Right atrium auricular region (tissue), 2 donors: ENCODE results near the gene MED16. TPM values are rescaled to one million over a fixed set of nuclear protein-coding genes. Genes with fewer than 3 reads are reported as not detected.

Experiments used
- DNase-seq: peaks from one replicate; pipeline ENCODE4 v3.0.0-alpha.2; 2019; ENCODE audit warnings: low spot score
- H3K27ac ChIP-seq, 2 donors: fragments of 200-600 bp; sonication (generic); 1 replicate in 1 of 2; 2 replicates in 1 of 2; pipeline ENCODE4 v1.5.1; 2016 to 2019
- H3K27me3 ChIP-seq, 2 donors: fragments of 200-600 bp; sonication (generic); one replicate each; pipeline versions ENCODE4 v1.5.1 to v1.6.0; 2017 to 2019
- H3K36me3 ChIP-seq: fragments of 200-600 bp; sonication (generic); one replicate; pipeline ENCODE4 v1.5.1; 2016
- H3K4me1 ChIP-seq, 2 donors: fragments of 200-600 bp; sonication (generic); one replicate each; pipeline versions ENCODE4 v1.5.1 to v1.6.0; 2017 to 2019
- H3K4me3 ChIP-seq, 2 donors: fragments of 200-600 bp; sonication (generic); 1 replicate in 1 of 2; 2 replicates in 1 of 2; pipeline ENCODE4 v1.5.1; 2017 to 2019; ENCODE audit warnings: mild to moderate bottlenecking in 1 of 2, moderate library complexity in 1 of 2
- H3K9me3 ChIP-seq, 2 donors: fragments of 200-600 bp; sonication (generic); one replicate each; pipeline ENCODE4 v1.5.1; 2019
- total RNA-seq, 2 donors: library from RNA; depleted of rRNA; stranded (reverse); fragments of >200 nt; gene quantifications; one replicate each; pipeline ENCODE4 v1.1.0, GENCODE V29; 2016
- TF ChIP-seq, protein P1 (sequence below), 2 donors: fragments of 200-600 bp; sonication (generic); IDR thresholded peaks; one replicate each; pipeline ENCODE4 v1.5.1; 2019; ENCODE audit warnings: antibody characterized with exemption in 2 of 2

The MED16 gene
- total RNA-seq, 2 donors from 2014 or later: 17.7 to 26.5 TPM

DNA sequence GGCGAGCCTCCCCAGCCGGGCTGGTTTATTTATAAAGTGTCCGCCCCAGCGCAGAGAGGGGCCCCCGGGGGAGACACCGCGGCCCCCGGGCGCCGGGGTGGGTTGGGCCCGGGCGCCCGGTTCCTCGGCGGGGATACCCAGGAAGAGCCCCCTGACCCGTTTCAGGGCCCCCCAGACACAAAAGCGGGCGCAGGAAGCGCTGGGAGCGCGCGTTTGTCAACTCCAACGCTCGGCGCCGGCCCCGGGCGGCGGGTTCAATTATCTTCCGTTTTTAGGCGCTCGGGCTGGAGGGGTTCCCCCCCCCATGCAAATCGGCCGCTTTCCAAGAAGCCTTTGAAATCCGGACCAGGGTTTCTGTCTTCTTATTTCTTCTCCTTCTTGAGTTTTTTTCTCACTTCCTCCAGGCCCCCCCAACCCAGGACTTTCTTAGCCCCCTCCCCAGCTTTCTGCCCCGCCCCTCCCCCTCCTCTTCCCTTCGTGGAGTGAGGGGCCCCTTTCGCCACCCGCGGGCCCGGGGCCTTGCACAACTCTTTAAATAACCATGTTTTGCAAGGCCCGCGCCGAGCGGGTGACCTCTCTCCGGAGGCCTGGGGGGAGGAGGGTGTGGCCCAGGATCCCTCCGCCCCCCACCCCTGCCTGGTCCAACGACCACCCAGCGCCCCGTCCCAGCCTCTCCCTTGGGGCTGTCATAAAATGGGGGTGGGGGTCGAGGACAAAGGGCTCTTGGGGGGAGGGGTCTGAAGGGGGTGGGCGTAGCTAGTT is 33.8 kb upstream of the MED16 start:
- TF ChIP-seq, protein P1, sequence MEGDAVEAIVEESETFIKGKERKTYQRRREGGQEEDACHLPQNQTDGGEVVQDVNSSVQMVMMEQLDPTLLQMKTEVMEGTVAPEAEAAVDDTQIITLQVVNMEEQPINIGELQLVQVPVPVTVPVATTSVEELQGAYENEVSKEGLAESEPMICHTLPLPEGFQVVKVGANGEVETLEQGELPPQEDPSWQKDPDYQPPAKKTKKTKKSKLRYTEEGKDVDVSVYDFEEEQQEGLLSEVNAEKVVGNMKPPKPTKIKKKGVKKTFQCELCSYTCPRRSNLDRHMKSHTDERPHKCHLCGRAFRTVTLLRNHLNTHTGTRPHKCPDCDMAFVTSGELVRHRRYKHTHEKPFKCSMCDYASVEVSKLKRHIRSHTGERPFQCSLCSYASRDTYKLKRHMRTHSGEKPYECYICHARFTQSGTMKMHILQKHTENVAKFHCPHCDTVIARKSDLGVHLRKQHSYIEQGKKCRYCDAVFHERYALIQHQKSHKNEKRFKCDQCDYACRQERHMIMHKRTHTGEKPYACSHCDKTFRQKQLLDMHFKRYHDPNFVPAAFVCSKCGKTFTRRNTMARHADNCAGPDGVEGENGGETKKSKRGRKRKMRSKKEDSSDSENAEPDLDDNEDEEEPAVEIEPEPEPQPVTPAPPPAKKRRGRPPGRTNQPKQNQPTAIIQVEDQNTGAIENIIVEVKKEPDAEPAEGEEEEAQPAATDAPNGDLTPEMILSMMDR (IDR thresholded peaks at IDR 0.05): no peak
- H3K9me3 ChIP-seq: no peaks in the 10 kb centered on the region
- peak; percentile 84 for DNase-seq
- peak overlapping the region; percentile 76 to 94 for H3K4me3 ChIP-seq
- peaks cover 0 to 33% of the 10 kb centered on the region in 2 donors for H3K4me1 ChIP-seq
- no peaks in the 10 kb centered on the region for H3K27me3 ChIP-seq
- H3K27ac ChIP-seq: peak overlapping the region; percentile 80 to 89
- no peaks in the 10 kb centered on the region for H3K36me3 ChIP-seq

DNA sequence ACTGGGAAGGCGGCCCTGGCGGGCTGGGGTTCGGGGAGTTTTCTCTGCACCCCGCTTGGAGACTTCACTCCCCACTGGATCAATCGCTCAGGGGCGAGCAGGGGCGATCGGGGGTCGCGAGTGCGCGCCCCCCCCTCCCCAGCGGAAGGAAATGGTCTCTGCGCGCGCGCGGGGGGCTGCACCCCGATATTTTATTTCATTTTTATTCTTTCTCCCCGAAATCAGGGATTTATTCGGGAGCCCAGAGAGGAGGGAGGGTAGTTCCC is 33.3 kb upstream of the MED16 start:
- Histone ChIP-seq H3K27ac (peak overlapping the region; percentile 80 to 89), H3K4me3 (peak overlapping the region; percentile 76 to 94), H3K36me3 (no peaks in the 10 kb centered on the region), H3K9me3 (no peaks in the 10 kb centered on the region), H3K27me3 (peaks cover 0 to 2% of the 10 kb centered on the region in 2 donors), H3K4me1 (peaks cover 0 to 33% of the 10 kb centered on the region in 2 donors)
- TF ChIP-seq, protein P1 (IDR thresholded peaks at IDR 0.05): no peak
- no peak for DNase-seq

DNA sequence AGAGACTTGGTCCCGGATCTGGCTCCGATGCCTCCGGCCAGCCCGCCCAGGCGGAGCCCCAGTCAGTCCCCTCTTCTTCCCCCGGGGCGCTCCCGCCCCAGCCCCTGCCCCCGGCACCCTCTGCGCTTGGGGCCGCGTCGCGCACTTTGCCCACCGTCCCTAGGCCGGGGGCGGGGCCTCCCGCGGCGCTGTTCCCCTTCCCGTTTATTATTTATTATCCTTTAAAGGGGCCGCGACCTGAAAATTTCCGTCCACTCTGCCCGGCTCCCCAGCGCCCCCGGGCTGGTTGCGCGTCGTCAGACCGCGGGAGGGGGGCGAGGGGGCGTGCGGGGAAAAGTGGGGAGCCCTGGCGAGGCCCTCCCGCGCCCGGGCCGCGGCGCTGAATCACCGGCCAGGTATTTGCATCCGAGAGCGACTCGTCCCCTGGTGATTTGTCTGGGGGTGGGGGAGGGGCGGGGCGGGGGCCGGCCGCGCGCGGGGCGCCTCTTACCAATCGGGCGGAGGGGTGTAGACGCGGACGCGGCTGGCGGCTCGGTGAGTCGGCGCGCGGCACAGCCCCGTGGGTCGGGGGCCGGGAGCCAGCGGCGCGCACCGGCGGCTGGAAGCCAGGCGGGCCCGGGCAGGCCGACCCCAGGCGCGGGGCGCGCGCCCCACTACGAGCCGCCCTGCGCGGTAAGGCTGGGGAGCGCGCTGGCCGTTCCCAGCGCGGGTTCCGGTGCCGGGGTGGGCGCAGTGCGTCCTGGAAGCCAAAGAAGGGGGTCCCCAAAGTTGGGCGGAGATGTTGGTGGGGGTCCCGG is 32.7 kb upstream of the MED16 start, which contains the start of gene ARID3A:
Gene ARID3A (plus strand): TSS at position 510 of the 797 bp plus-strand sequence. CDS start 3,494 bp downstream, outside the sequence.
- TF ChIP-seq, protein P1 (IDR thresholded peaks at IDR 0.05): no peak
- Histone ChIP-seq H3K9me3 (no peaks in the 10 kb centered on the region), H3K27me3 (peaks cover 0 to 7% of the 10 kb centered on the region in 2 donors), H3K27ac (peak within 1 kb of the TSS; percentile 80 to 89), H3K4me3 (peak within 1 kb of the TSS; percentile 76 to 94), H3K36me3 (no peaks in the 10 kb centered on the region), H3K4me1 (peaks cover 0 to 33% of the 10 kb centered on the region in 2 donors)
- DNase-seq: peak; percentile 85

DNA sequence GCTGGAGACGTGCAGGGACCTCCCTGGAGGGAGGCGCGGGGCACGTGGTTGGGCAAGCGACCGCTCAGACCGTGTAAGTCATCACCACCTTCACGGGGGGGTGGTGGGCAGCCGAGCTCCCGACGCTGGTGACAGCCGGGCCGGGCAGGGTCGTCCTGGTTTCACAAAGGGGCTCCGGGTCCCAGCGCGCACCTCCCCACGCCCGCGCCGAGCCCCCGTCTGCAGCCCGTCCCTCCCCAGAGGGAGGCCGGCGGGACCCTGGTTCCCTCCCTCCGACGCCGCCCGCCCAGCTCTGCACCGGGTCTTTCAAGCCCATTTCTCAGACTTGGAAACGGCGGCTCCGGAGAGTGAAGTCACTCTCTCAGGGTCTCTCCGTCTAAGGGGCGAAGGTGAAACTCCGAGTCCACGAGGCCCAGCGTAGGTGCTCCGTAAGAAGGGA is 32.1 kb upstream of the MED16 start:
- peaks cover 2 to 9% of the 10 kb centered on the region in 2 donors for H3K27me3 ChIP-seq
- TF ChIP-seq, protein P1 (IDR thresholded peaks at IDR 0.05): no peak
- H3K36me3 ChIP-seq: no peaks in the 10 kb centered on the region
- H3K4me3 ChIP-seq: peak overlapping the region; percentile 76 to 94
- H3K9me3 ChIP-seq: no peaks in the 10 kb centered on the region
- peak overlapping the region; percentile 80 to 89 for H3K27ac ChIP-seq
- peaks cover 0 to 39% of the 10 kb centered on the region in 2 donors for H3K4me1 ChIP-seq
- no peak for DNase-seq

DNA sequence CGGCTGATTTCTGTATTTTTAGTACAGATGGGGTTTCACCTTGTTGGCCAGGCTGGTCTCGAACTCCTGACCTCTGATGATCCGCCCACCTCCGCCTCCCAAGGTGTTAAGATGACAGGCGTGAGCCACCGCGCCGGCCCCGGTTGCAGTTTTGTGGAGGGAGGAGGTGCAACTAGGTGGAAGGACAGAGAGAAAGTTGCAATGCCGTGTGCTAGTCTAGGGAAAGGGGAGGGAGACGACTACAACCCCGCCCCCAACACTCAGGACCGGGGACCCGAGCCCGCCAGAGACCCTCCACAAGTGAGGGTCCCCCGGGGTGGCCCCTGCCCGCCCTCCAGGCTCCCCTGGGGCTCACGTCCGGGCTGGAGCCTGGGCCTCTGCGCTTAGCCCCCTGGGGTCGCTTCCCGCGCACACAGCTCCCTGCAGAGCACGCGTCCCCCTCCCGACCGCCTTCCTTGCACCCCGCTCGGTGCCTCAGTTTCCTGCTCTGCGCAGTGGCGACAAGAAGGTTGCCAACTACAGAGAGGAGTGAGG is 31.6 kb upstream of the MED16 start:
- Histone ChIP-seq H3K9me3 (no peaks in the 10 kb centered on the region), H3K4me3 (peak overlapping the region; percentile 76 to 94), H3K27ac (peak overlapping the region in 1 of 2 donors; percentile 89), H3K4me1 (peaks cover 0 to 44% of the 10 kb centered on the region in 2 donors), H3K27me3 (peaks cover 6 to 13% of the 10 kb centered on the region in 2 donors), H3K36me3 (no peaks in the 10 kb centered on the region)
- no peak for DNase-seq
- TF ChIP-seq, protein P1 (IDR thresholded peaks at IDR 0.05): no peak
